Psoas muscle (tissue), 8 donors: ENCODE results near the gene CNPY1. TPM values are rescaled to one million over a fixed set of nuclear protein-coding genes. Genes with fewer than 3 reads are reported as not detected.
"Not testable (repeated sequence)": the region's sequence is repeated elsewhere in the genome, so short reads cannot be mapped to it uniquely, and the experiment has no call there.

Experiments used
- ATAC-seq, 4 donors: fragments of 200-7000 bp; cut with Tn5 transposase; one replicate each; pipeline ENCODE4 v1.9.1; 2020; ENCODE audit warnings: moderate library complexity in 3 of 4, mild to moderate bottlenecking in 2 of 4
- DNase-seq, 2 donors: peaks; one replicate each; pipeline ENCODE4 v3.0.0-alpha.2; 2020
- H3K27ac ChIP-seq: fragments of 200-600 bp; one replicate; pipeline ENCODE4 v1.8.0; 2022
- H3K27me3 ChIP-seq, 3 donors: fragments of 200-600 bp in 1 of 3; one replicate each; pipeline versions ENCODE4 v1.6.1 to v1.8.0; 2013 to 2022; ENCODE audit warnings: low read length in 2 of 3, mild to moderate bottlenecking in 2 of 3, moderate library complexity in 1 of 3; ENCODE audit not compliant: insufficient read depth in 3 of 3
- H3K36me3 ChIP-seq, 2 donors: fragments of 200-600 bp in 1 of 2; one replicate each; pipeline versions ENCODE4 v1.6.1 to v1.8.0; 2013 to 2022; ENCODE audit warnings: low read depth in 1 of 2, mild to moderate bottlenecking in 1 of 2, moderate library complexity in 1 of 2; ENCODE audit not compliant: insufficient read depth in 1 of 2
- H3K4me1 ChIP-seq: fragments of 200-600 bp; one replicate; pipeline ENCODE4 v1.8.0; 2022
- H3K4me3 ChIP-seq: fragments of 200-600 bp; one replicate; pipeline ENCODE4 v1.8.0; 2022; ENCODE audit warnings: mild to moderate bottlenecking
- H3K9me3 ChIP-seq: fragments of 200-600 bp; one replicate; pipeline ENCODE4 v1.8.0; 2022
- CTCF ChIP-seq: fragments of 200-600 bp; IDR thresholded peaks from one replicate; pipeline ENCODE4 v1.8.0; 2022; ENCODE audit warnings: antibody characterized with exemption
- WGBS, 3 donors: extraction: QIAGEN DNeasy Blood & Tissue Kit; methylation state at CpG; one replicate each; pipeline versions ENCODE4 v1.1.6 to v1.1.7; 2013; 5-methylcytosine and 5-hydroxymethylcytosine counted together
- intact Hi-C, 2 donors: fragments of 100-400 bp; cut with DNase I; formaldehyde crosslinking; loops; one replicate each; pipeline versions ENCODE4 v1.11.0 to v1.14.2; 2022
- long read RNA-seq, 2 donors: library from polyadenylated mRNA; unstranded; transcript quantifications; one replicate each; pipeline ENCODE4 v2.0.0, GENCODE V29; 2021
- polyA plus RNA-seq, 3 donors: library from polyadenylated mRNA; stranded (reverse); fragments of 200-250 nt; gene quantifications; one replicate each; pipeline ENCODE4 v1.2.3, GENCODE V29; 2013
- total RNA-seq, 4 donors: library from RNA; stranded (reverse); fragmentation: NEBNext Ultra II Directional in 2 of 4; extraction: Animal tissue kit (Norgen Biotek cat#: 25700) in 2 of 4; gene quantifications; one replicate each; pipeline versions ENCODE4 v1.2.1 to v1.2.4, GENCODE V29; 2021 to 2023
- donor health status: healthy with polysubstance abuse.
- donor health status: DM: no; HTN: no; CAD: no; lungs with moderate emphysema.
- donor health status: Bipolar disorder and iron deficiency.
- donor health status: healthy.
- donor health status: DM: yes; HTN: yes; CAD: no.
- donor health status: DM: no; HTN: no; CAD: no.
- donor health status: DM: no; HTN: no; CAD: no.
- donor health status: DM: yes; HTN: yes; CAD: no.

The CNPY1 gene
- total RNA-seq: not detected
- not detected for polyA plus RNA-seq
- long read RNA-seq, donor 1: 0 reads
- long read RNA-seq, donor 2: 0 reads

- DNase-seq, H3K4me3 ChIP-seq, H3K27ac ChIP-seq, H3K4me1 ChIP-seq, ATAC-seq, H3K36me3 ChIP-seq, H3K9me3 ChIP-seq, intact Hi-C loops, H3K27me3 ChIP-seq: not testable (repeated sequence)
- 79 to 96% (median 86%) methylated on average over 1 of the region's 1 CpG for WGBS, 3 donors
Measured at GRCh38 chr7:155546449-155546848, at the start of gene CNPY1. CNPY1 (minus strand) TSS chr7:155546559; CDS start chr7:155545929, 630 bp downstream.

- H3K4me1 ChIP-seq: peaks cover 3% of the 10 kb centered on the region
- peaks cover 0 to 2% (median 0%) of the 10 kb centered on the region in 3 donors for H3K27me3 ChIP-seq
- DNase-seq: no peak
- H3K36me3 ChIP-seq: no peaks in the 10 kb centered on the region
- no peaks in the 10 kb centered on the region for H3K9me3 ChIP-seq
- TF ChIP-seq CTCF: no peak
- intact Hi-C loops: loop anchor here (5.0 kb wide), 2 partner anchors 47 to 172 kb away; partner anchors contain the start of gene RBM33 (in 1 of the 2)
- ATAC-seq: no peak
- no peak overlapping the region for H3K4me3 ChIP-seq
- 25 to 41% (median 28%) methylated on average over 3 of the region's 3 CpGs for WGBS, 3 donors
- no peak overlapping the region for H3K27ac ChIP-seq
Measured at GRCh38 chr7:155594961-155595366, 48.6 kb upstream of the CNPY1 start.

- Histone ChIP-seq H3K9me3 (no peaks in the 10 kb centered on the region), H3K36me3 (no peaks in the 10 kb centered on the region), H3K27ac (no peak overlapping the region), H3K4me3 (no peak overlapping the region), H3K27me3 (peaks cover 0 to 6% (median 2%) of the 10 kb centered on the region in 3 donors), H3K4me1 (peaks cover 3% of the 10 kb centered on the region)
- WGBS, 3 donors: 56 to 61% (median 56%) methylated on average over 6 of the region's 6 CpGs
- DNase-seq: no peak
- ATAC-seq: peak in 1 of 4 donors; percentile 19
- no peak for TF ChIP-seq CTCF
- intact Hi-C loops: no loop called here
Measured at GRCh38 chr7:155594163-155594732, 47.9 kb upstream of the CNPY1 start.

GRCh38 chr7:155593461-155594162 lies 47.3 kb upstream of the CNPY1 start:
- no peaks in the 10 kb centered on the region for H3K9me3 ChIP-seq
- H3K36me3 ChIP-seq: no peaks in the 10 kb centered on the region
- WGBS, 3 donors: 58 to 75% (median 58%) methylated on average over 15 of the region's 15 CpGs
- intact Hi-C loops: no loop called here
- H3K4me1 ChIP-seq: no peaks in the 10 kb centered on the region
- TF ChIP-seq CTCF: no peak
- ATAC-seq: no peak
- H3K27ac ChIP-seq: no peak overlapping the region
- peaks cover 0 to 13% (median 2%) of the 10 kb centered on the region in 3 donors for H3K27me3 ChIP-seq
- no peak overlapping the region for H3K4me3 ChIP-seq
- DNase-seq: no peak

GRCh38 chr7:155591055-155591775 lies 44.9 kb upstream of the CNPY1 start:
- no peak for TF ChIP-seq CTCF
- WGBS, 3 donors: 77 to 83% (median 78%) methylated on average over 14 of the region's 14 CpGs
- ATAC-seq (no peak), DNase-seq (no peak)
- H3K27ac ChIP-seq: no peak overlapping the region
- no peaks in the 10 kb centered on the region for H3K9me3 ChIP-seq
- H3K4me1 ChIP-seq: no peaks in the 10 kb centered on the region
- no peak overlapping the region for H3K4me3 ChIP-seq
- H3K36me3 ChIP-seq: no peaks in the 10 kb centered on the region
- H3K27me3 ChIP-seq: peaks cover 0 to 26% (median 2%) of the 10 kb centered on the region in 3 donors
- intact Hi-C loops: no loop called here
